ENCODE data around the gene GALE. TPM values are rescaled to one million over a fixed set of nuclear protein-coding genes. Genes with fewer than 3 reads are reported as not detected.

Gene GALE
- total RNA-seq, 3 donors from 2014 or later, result 9.9 to 31.2 (median 28.2) TPM

GRCh38 chr1:23793861-23794731 lies 6.5 kb downstream of the GALE start:
- DNase-seq (ENCODE audit: low spot score in 2 of 2), result no peak
- Histone ChIP-seq H3K36me3 (no peaks in the 10 kb centered on the region), H3K27me3 (no peaks in the 10 kb centered on the region), H3K9me3 (no peaks in the 10 kb centered on the region), H3K4me3 (no peak overlapping the region), H3K27ac (peak overlapping the region; percentile 6 to 52), H3K4me1 (peaks cover 0 to 14% of the 10 kb centered on the region in 2 donors)
- TF ChIP-seq POLR2A (IDR thresholded peaks at IDR 0.05) (no peak), POLR2AphosphoS5 (IDR thresholded peaks at IDR 0.05) (no peak), CTCF (IDR thresholded peaks at IDR 0.05) (no peak)
- intact Hi-C loops (cut with DNase I; ENCODE audit: low total_unique reads), result no loop called here

GRCh38 chr1:23793018-23793781 lies 7.4 kb downstream of the GALE start:
- Histone ChIP-seq H3K9me3 (no peaks in the 10 kb centered on the region), H3K27me3 (no peaks in the 10 kb centered on the region), H3K4me1 (peaks cover 0 to 14% of the 10 kb centered on the region in 2 donors), H3K36me3 (no peaks in the 10 kb centered on the region), H3K27ac (peak overlapping the region; percentile 6 to 52), H3K4me3 (peak overlapping the region in 1 of 3 donors; percentile 94)
- DNase-seq (ENCODE audit: low spot score in 2 of 2), result peak in 1 of 2 donors; percentile 70
- intact Hi-C loops (cut with DNase I; ENCODE audit: low total_unique reads), result no loop called here
- TF ChIP-seq CTCF (IDR thresholded peaks at IDR 0.05), result no peak
- TF ChIP-seq POLR2A (IDR thresholded peaks at IDR 0.05), result no peak
- no peak for TF ChIP-seq POLR2AphosphoS5 (IDR thresholded peaks at IDR 0.05)

DNA sequence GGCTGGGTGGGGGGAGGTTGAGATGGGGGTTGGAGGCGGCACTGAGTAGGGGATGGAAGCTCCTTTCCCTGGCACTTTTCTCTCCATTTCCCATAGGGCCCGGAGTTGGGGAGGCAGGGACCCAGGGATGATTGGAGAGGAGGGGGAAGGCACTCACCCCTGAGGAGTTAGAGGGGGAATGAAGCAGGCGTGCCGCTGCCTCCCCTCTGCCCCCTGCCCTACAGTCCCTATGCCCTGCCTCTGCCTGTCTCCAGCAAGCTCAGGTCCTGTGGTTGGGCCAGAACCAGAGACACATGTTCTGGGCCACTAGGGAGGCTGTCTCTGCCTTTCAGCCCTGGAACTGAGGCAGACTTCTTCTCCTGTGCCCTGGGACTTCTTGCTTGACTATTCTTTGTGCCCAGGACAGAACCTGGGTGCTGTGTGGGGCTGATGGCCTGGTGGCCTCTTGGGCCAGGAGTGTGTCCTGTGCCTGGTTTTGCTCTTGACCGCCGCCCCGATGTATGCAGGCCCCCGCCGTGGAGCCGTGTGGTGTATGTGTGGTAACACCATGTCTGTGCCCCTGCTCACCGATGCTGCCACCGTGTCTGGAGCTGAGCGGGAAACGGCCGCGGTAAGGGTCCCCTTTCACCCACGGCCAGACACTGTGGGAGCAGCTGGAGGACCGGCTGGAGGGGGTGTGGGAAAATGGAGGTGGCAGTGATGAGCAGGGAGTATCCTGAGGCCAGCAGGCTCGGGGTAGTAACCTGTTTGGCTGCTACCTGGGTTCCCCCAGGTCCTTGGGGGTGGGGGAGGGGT lies 8.2 kb downstream of the GALE start:
- TF ChIP-seq POLR2AphosphoS5 (IDR thresholded peaks at IDR 0.05), result no peak
- no peak for TF ChIP-seq CTCF (IDR thresholded peaks at IDR 0.05)
- no peak for TF ChIP-seq POLR2A (IDR thresholded peaks at IDR 0.05)
- H3K4me1 ChIP-seq, result peaks cover 0 to 14% of the 10 kb centered on the region in 2 donors
- no peak for DNase-seq (ENCODE audit: low spot score in 2 of 2)
- H3K27me3 ChIP-seq, result no peaks in the 10 kb centered on the region
- H3K4me3 ChIP-seq, result peak overlapping the region; percentile 70 to 94 (median 85)
- no peaks in the 10 kb centered on the region for H3K36me3 ChIP-seq
- intact Hi-C loops (cut with DNase I; ENCODE audit: low total_unique reads), result no loop called here
- H3K27ac ChIP-seq, result peak overlapping the region; percentile 62 to 82
- H3K9me3 ChIP-seq, result no peaks in the 10 kb centered on the region

- no peak for TF ChIP-seq POLR2AphosphoS5 (IDR thresholded peaks at IDR 0.05)
- TF ChIP-seq POLR2A (IDR thresholded peaks at IDR 0.05), result no peak
- no peak for TF ChIP-seq CTCF (IDR thresholded peaks at IDR 0.05)
- Histone ChIP-seq H3K4me3 (peak overlapping the region; percentile 70 to 94 (median 85)), H3K27me3 (no peaks in the 10 kb centered on the region), H3K4me1 (peaks cover 0 to 14% of the 10 kb centered on the region in 2 donors), H3K27ac (peak overlapping the region; percentile 82 to 89), H3K9me3 (no peaks in the 10 kb centered on the region), H3K36me3 (no peaks in the 10 kb centered on the region)
- intact Hi-C loops (cut with DNase I; ENCODE audit: low total_unique reads), result no loop called here
- no peak for DNase-seq (ENCODE audit: low spot score in 2 of 2)
Observed at GRCh38 chr1:23791516-23792047, 9.0 kb downstream of the GALE start.
